ENCODE results near the gene PRRT1B.

DNA sequence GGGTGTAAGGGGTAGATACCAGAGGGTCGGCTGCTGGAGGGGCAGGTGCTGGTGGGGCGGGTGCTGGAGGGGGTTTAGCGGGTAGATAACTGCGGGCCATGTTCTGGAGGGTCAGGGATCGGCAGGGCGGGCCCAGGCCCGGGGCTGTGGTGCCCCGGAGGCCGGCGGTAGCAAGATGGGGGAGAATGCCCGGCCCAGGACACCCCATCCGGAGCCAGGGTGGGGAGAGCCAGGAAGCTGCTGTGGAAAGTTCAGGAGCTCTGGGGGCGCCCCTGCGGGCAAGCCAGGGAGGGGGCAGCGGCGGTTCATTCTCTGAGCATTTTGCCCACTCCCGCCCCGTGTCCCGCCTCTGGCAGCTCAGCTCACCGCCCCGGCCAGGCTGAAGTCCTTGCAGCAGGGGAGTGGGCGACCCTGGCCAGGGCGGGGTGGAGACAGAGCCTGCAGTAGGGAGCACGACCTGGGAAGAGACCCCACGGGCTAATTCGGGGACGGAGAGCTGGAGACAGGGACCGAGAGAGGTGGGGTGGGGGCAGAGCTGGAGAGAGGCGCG lies 538 bp downstream of the PRRT1B start:
- TF ChIP-seq, protein P1, sequence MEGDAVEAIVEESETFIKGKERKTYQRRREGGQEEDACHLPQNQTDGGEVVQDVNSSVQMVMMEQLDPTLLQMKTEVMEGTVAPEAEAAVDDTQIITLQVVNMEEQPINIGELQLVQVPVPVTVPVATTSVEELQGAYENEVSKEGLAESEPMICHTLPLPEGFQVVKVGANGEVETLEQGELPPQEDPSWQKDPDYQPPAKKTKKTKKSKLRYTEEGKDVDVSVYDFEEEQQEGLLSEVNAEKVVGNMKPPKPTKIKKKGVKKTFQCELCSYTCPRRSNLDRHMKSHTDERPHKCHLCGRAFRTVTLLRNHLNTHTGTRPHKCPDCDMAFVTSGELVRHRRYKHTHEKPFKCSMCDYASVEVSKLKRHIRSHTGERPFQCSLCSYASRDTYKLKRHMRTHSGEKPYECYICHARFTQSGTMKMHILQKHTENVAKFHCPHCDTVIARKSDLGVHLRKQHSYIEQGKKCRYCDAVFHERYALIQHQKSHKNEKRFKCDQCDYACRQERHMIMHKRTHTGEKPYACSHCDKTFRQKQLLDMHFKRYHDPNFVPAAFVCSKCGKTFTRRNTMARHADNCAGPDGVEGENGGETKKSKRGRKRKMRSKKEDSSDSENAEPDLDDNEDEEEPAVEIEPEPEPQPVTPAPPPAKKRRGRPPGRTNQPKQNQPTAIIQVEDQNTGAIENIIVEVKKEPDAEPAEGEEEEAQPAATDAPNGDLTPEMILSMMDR (conservative IDR thresholded peaks at IDR 0.05; ENCODE audit: low read depth, low read length) = no peak
- peak; percentile 71 for TF ChIP-seq EZH2 (IDR thresholded peaks at IDR 0.05; ENCODE audit: borderline replicate concordance, low read depth, low read length, poor library complexity, severe bottlenecking)
